Measurements from ENCODE around the gene R3HDM2.
"Not testable (repeated sequence)": the region's sequence is repeated elsewhere in the genome, so short reads cannot be mapped to it uniquely, and the experiment has no call there.

R3HDM2 gene

DNA sequence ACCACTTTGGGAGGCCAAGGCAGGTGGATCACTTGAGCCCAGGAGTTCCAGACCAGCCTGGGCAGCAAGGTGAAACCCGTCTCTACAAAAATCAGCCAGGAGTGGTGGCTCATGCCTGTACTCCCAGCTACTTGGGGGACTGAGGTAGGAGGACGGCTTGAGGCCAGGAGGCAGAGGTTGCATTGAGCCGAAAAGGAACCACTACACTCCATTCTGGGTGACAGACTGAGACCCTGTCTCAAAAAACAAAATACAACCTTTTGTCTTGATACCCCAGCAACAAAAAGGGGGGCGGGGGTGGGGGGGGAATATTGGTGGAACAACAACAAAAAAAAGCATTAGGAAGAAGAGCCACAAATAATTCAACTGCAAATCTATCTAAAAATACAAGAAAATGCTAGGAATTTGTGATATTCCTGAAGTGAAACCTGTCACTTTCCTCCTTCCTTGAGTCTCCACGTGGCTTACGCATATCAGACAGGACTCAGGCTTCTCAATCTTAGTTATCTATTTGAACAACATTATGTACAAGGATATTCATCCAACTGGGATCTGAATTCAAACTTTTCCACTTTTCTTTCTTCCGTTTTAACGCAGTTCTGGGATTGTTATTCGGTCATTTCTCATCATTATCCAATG, 1.3 kb downstream of the R3HDM2 start:
- DNase-seq: no peak

DNA sequence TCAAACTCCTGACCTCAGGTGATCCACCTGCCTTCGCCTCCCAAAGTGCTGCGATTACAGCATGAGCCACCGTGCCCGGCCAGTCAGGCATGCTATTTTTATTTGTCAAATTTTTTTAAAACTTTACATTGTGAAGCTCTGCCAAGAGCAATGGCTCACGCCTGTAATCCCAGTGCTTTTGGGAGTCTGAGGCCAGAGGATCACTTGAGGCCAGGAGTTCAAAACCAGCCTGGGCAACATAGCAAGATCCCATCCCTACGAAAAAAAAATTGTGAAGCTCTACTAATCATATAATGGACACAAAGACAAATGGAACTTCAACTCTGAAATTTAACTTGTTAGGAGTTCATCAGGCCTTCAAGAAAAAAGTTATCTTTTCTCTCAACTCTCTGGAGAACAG, 1.9 kb downstream of the R3HDM2 start:
- no peak for DNase-seq

GRCh38 chr12:57426948-57427347, 3.9 kb downstream of the R3HDM2 start:
- not testable (repeated sequence) for DNase-seq

DNA sequence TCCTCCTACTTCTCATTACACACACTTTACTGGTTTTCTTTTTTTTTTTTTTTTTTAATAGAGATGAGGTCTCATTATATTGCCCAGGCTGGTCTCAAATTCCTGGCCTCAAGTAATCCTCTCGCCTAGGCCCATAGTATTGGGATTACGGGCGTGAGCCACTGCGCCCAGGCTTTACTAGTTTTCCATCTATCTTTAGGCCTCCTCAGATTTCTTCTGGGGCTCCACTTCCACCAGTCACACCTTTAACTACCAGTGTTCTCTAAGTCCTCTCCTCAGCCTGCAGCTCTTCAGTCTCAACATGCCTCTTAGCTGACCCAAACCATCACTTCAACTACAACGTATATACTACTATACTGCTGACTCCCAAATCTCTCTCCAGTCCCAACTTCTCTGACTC, 10.4 kb downstream of the R3HDM2 start:
- DNase-seq: no peak

GRCh38 chr12:57419495-57419894, 11.3 kb downstream of the R3HDM2 start:
- DNase-seq: no peak

- peak in 11 of 56 donors; percentile 2 to 60 (median 10) for DNase-seq
Observed at GRCh38 chr12:57418255-57418654, 12.6 kb downstream of the R3HDM2 start.

DNA sequence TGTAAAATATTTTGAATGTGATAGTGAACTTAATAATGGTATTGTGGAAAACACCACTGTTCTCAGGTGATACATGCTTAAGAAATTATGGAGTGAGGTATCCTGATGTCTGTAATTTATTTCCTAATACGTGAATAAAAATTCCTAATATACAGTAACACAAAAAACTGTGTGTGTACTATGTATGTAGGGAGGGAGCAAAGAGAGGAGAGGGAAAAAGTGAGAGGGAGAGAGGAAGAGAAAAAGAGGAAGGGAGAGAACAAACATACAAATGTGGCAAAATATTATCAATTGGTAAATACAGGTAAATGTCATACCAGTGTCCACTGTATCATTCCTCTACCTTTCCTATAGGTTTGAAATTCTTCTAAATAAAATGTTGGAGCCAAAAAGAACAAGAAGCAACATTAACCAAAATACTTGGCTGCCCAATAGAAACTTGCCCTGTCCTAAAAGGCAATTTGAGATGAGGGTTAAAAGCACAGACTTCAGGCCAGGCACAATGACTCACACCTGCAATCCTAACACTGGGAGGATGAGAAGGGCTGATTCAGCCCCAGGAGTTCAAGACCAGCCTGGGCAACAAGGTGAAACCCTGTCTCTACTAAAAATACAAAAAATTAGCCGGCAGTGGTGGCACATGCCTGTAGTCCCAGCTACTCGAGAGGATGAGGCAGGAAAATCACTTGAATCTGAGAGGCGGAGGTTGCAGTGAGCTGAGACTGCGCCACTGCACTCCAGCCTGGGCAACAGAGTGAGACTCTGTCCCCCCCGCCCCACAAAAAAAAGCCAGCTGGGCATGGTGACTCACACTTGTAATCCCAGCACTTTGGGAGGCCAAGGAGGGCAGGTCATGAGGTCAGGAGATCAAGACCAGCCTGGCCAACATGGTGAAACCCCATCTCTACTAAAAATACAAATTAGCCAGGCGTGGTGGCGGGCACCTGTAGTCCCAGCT, 14.5 kb downstream of the R3HDM2 start:
- no peak for DNase-seq

- no peak for DNase-seq
Observed at GRCh38 chr12:57415088-57415487, 15.8 kb downstream of the R3HDM2 start.

DNA sequence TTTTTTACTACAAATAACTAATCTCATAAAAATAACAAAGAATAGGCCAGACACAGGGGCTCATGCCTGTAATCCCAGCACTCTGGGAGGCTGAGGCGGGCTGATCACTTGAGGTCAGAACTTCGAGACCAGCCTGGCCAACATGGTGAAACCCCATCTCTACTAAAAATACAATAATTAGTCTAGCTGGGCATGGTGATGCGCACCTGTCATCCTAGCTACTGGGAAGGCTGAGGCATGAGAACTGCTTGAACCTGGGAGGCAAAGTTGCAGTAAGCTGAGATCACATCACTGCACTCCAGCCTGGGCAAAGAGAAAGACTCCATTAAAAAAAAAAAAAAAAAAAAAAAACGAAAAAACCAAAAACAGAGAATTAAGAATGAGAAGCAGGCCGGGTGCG, 16.7 kb downstream of the R3HDM2 start:
- not testable (repeated sequence) for DNase-seq

- DNase-seq: no peak
Observed at GRCh38 chr12:57410534-57410933, 20.3 kb downstream of the R3HDM2 start.

GRCh38 chr12:57404966-57405640, 25.7 kb downstream of the R3HDM2 start:
- DNase-seq: no peak

GRCh38 chr12:57402156-57402555, 28.7 kb downstream of the R3HDM2 start:
- DNase-seq: not testable (repeated sequence)

GRCh38 chr12:57401165-57401564, 29.7 kb downstream of the R3HDM2 start:
- DNase-seq: peak in 5 of 56 donors; percentile 2 to 21 (median 4)

GRCh38 chr12:57399718-57400463, 31.0 kb downstream of the R3HDM2 start:
- not testable (repeated sequence) for DNase-seq

DNA sequence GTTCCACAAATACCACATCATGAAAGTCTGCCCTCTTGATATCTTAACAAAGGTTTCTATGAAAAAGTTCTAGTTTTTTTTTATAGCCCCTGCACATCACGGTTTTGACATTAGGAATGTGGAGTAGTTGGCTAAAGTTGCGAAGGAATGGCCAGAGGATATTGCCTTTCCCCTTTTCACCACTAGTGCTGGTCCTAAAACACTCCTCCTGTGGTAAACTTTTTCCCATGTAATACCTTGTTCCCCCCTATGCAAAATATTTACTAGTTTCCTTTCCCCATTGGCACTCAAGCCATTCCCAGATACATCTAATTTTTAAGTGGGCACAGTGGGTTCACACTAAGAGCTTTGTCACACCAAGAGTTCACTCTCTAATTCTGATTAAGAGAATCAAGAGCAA, 33.4 kb downstream of the R3HDM2 start:
- no peak for DNase-seq

- DNase-seq: no peak
Observed at GRCh38 chr12:57395121-57395520, 35.7 kb downstream of the R3HDM2 start.

DNA sequence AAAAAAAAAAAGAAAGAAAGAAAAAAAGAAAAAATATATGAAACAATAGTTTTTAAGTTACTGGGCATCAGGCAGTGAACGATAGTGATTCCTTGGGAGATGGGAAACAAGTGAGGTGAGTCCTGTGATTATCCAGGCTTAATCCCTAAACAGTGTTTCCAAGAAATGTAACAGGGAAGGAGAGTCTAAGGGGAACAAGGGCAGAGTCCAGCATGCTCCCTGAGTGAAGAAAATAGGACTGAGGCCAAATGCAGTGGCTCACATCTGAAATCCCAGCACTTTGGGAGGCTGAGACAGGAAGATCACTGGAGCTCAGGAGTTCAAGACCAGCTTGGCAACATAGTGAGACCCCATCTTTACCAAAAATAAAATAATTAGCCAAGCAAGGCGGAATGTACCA, 40.7 kb downstream of the R3HDM2 start:
- DNase-seq: no peak

GRCh38 chr12:57389033-57389432, 41.8 kb downstream of the R3HDM2 start:
- no peak for DNase-seq

GRCh38 chr12:57388425-57388824, 42.4 kb downstream of the R3HDM2 start:
- DNase-seq: no peak

GRCh38 chr12:57386187-57386720, 44.6 kb downstream of the R3HDM2 start:
- DNase-seq: no peak

DNA sequence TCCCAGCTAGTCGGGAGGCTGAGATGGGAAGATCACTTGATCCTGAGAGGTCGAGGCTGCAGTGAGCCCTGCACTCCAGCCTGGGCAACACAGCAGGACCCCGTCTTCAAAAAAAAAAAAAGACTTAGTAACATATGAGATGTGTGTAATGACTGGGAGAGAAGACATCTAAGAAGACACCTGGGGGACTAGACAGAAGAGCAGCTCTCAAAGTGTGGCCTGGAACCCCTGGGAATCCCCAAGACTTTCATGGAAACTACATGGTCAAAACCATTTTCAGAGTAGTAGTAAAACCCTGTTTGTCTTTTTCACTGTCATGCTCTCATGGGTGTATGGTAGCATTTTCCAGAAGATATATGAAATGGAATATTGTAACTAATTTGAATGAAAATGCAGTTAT, 45.3 kb downstream of the R3HDM2 start:
- no peak for DNase-seq
